K562 (cell line): ENCODE results near the gene SDHAF1. TPM values are rescaled to one million over a fixed set of nuclear protein-coding genes. Genes with fewer than 3 reads are reported as not detected.

Experiments used
- C11orf30 ChIP-seq: fragments of 450-650 bp; IDR thresholded peaks from 2 replicates; pipeline ENCODE4 v1.6.1; 2016; ENCODE audit warnings: low read depth, mild to moderate bottlenecking
- CBFA2T2 ChIP-seq: fragments of 450-650 bp; conservative IDR thresholded peaks from 2 replicates; pipeline ENCODE4 v1.6.1; 2017; ENCODE audit warnings: mild to moderate bottlenecking
- DPF2 ChIP-seq: fragments of 450-650 bp; IDR thresholded peaks from 2 replicates; pipeline ENCODE4 v1.6.1; 2016
- HCFC1 ChIP-seq: IDR thresholded peaks from 2 replicates; pipeline ENCODE4 v1.6.1; 2012; ENCODE audit warnings: low read depth, low read length, improper control_type of control experiment
- MAFG ChIP-seq: fragments of 450-650 bp; conservative IDR thresholded peaks from 2 replicates; pipeline ENCODE4 v1.6.1; 2016; ENCODE audit warnings: missing genetic modification characterization, missing compliant biosample characterization
- NCOA1 ChIP-seq: fragments of 450-650 bp; IDR thresholded peaks from 2 replicates; pipeline ENCODE4 v1.6.1; 2016; ENCODE audit warnings: low read depth
- NFE2 ChIP-seq: IDR thresholded peaks from 2 replicates; pipeline ENCODE4 v1.6.1; 2014; ENCODE audit warnings: antibody characterized with exemption, low read depth
- SIN3A ChIP-seq, 2 experiments: fragments of 150-350 bp in 1 of 2; IDR thresholded peaks; 2 replicates each; pipeline ENCODE4 v1.6.1; 2011 to 2016; ENCODE audit warnings: borderline replicate concordance in 2 of 2, low read depth in 2 of 2, low read length in 2 of 2, mild to moderate bottlenecking in 2 of 2, moderate library complexity in 2 of 2; ENCODE audit not compliant: control insufficient read depth in 1 of 2
- TBP ChIP-seq: optimal IDR thresholded peaks from 2 replicates; pipeline ENCODE3; 2011; ENCODE audit warnings: low read depth, low read length, improper control_type of control experiment
- ZNF561 ChIP-seq: fragments of 450-650 bp; formaldehyde crosslinking; conservative IDR thresholded peaks from 2 replicates; pipeline ENCODE4 v1.4.0; 2020; ENCODE audit warnings: mild to moderate bottlenecking, moderate library complexity
- polyA plus RNA-seq, 8 experiments: library from polyadenylated mRNA; depleted of rRNA in 4 of 8; stranded (reverse) in 5 of 8; unstranded in 3 of 8; fragments of >200 nt; fragmentation: Nextera tagmentation in 2 of 8; fragmentation: Illumina TruSeq in 1 of 8; extraction: Ambion mirVana in 2 of 8; extraction: Trizol in 1 of 8; gene quantifications; 2 replicates each; pipeline versions ENCODE4 v1.2.1 to v1.2.3, GENCODE V29; 2011 to 2014; ENCODE audit warnings: inconsistent platforms in 1 of 8, missing spikeins in 1 of 8
- total RNA-seq, 7 experiments: library from RNA; depleted of rRNA in 6 of 7; stranded (reverse); fragments of >200 nt in 6 of 7; fragmentation: Illumina TruSeq in 2 of 7; extraction: Trizol in 2 of 7; gene quantifications; 2 replicates each; pipeline versions ENCODE4 v1.2.1 to v1.2.3, GENCODE V29; 2011 to 2021; ENCODE audit warnings: low replicate concordance in 1 of 7

SDHAF1 gene
- total and polyA plus RNA-seq, 9 of the 15 experiments (the other 6 are each of a cell fraction or from before 2014, with no cell fraction given): 0.42 to 55.7 (median 18.8) TPM

- TF ChIP-seq TBP (peak; percentile 24), ZNF561 (CRISPR knock-in tag) (0 out of 2 replicates have a peak, but pooled peaks have one; percentile 9), NFE2 (peak; percentile 86), CBFA2T2 (no peak), DPF2 (peak; percentile 14; the same call in 1 of the 2 replicates), SIN3A (IDR thresholded peaks at IDR 0.05; ENCODE audit: borderline replicate concordance in 2 of 2, control insufficient read depth in 1 of 2, low read depth in 2 of 2, low read length in 2 of 2) (peak in 1 of 2 experiments; percentile 13; a peak in 1 of 4 replicates), MAFG (peak; percentile 32; the same call in 1 of the 2 replicates), NCOA1 (0 out of 2 replicates have a peak, but pooled peaks have one; percentile 23), HCFC1 (no peak), C11orf30 (peak; percentile 36)
Observed at GRCh38 chr19:36013280-36014011, 18.5 kb downstream of the SDHAF1 start (continued).
